Neural cell (in vitro differentiated cells): ENCODE results near the gene KLRC2. TPM values are rescaled to one million over a fixed set of nuclear protein-coding genes. Genes with fewer than 3 reads are reported as not detected.
"Not testable (repeated sequence)": the region's sequence is repeated elsewhere in the genome, so short reads cannot be mapped to it uniquely, and the experiment has no call there.

Source experiments
- H2AFZ ChIP-seq: fragments of 200-600, 300-800 bp; sonication (generic), shearing (Covaris generic); 2 replicates; pipeline ENCODE4 v1.6.0; 2014; ENCODE audit warnings: low read depth, mild to moderate bottlenecking, antibody characterized with exemption, low read length, moderate library complexity
- H3F3A ChIP-seq: fragments of 200-600 bp; shearing (Covaris generic); 2 replicates; pipeline ENCODE4 v1.6.1; 2016; ENCODE audit warnings: mild to moderate bottlenecking, moderate library complexity, mixed read lengths, antibody characterized with exemption, low read length; ENCODE audit not compliant: insufficient read depth, poor library complexity, severe bottlenecking
- H3K27ac ChIP-seq: fragments of 200-600, 300-800 bp; sonication (generic), shearing (Covaris generic); 2 replicates; pipeline ENCODE4 v1.5.1; 2014; ENCODE audit warnings: mild to moderate bottlenecking, low read length, moderate library complexity
- H3K27me3 ChIP-seq: fragments of 300-800, 200-600 bp; sonication (generic), shearing (Covaris generic); 2 replicates; pipeline ENCODE4 v1.6.0; 2014; ENCODE audit warnings: mild to moderate bottlenecking, low read depth, low read length, moderate library complexity; ENCODE audit not compliant: insufficient read depth
- H3K36me3 ChIP-seq: fragments of 300-800, 200-600 bp; sonication (generic), shearing (Covaris generic); 2 replicates; pipeline ENCODE4 v1.5.1; 2014; ENCODE audit warnings: mild to moderate bottlenecking, antibody characterized with exemption, low read length, moderate library complexity; ENCODE audit not compliant: insufficient read depth
- H3K4me2 ChIP-seq: fragments of 300-800, 200-600 bp; sonication (generic), shearing (Covaris generic); 2 replicates; pipeline ENCODE4 v1.6.0; 2014; ENCODE audit warnings: mild to moderate bottlenecking, low read length
- H3K4me3 ChIP-seq: fragments of 300-800, 200-600 bp; sonication (generic), shearing (Covaris generic); 2 replicates; pipeline ENCODE4 v1.5.1; 2014; ENCODE audit warnings: mild to moderate bottlenecking, low read length, moderate library complexity
- H3K79me2 ChIP-seq: fragments of 200-600 bp; shearing (Covaris generic); replicated peaks from 2 replicates; pipeline ENCODE4 v1.6.0; 2014; ENCODE audit warnings: mild to moderate bottlenecking, low read length, moderate library complexity; ENCODE audit not compliant: insufficient read depth
- H3K9ac ChIP-seq: fragments of 300-800, 200-600 bp; sonication (generic), shearing (Covaris generic); 2 replicates; pipeline ENCODE4 v1.6.1; 2016; ENCODE audit warnings: mild to moderate bottlenecking, low read length, mixed read lengths
- H3K9me2 ChIP-seq: fragments of 200-600 bp; shearing (Covaris generic); 2 replicates; pipeline ENCODE4 v1.6.1; 2016; ENCODE audit warnings: mild to moderate bottlenecking, low read length, mixed read lengths; ENCODE audit not compliant: insufficient read depth
- H3K9me3 ChIP-seq: fragments of 200-600, 300-800 bp; sonication (generic), shearing (Covaris generic); 2 replicates; pipeline ENCODE4 v1.6.1; 2016; ENCODE audit warnings: mild to moderate bottlenecking, mixed run types, low read length, moderate library complexity, mixed read lengths
- H4K20me1 ChIP-seq: fragments of 200-600 bp; shearing (Covaris generic); 2 replicates; pipeline ENCODE4 v1.6.1; 2016; ENCODE audit warnings: mild to moderate bottlenecking, mixed run types; ENCODE audit not compliant: insufficient read depth
- EP300 ChIP-seq: fragments of 450-650 bp; conservative IDR thresholded peaks from 2 replicates; pipeline ENCODE4 v1.6.1; 2014; ENCODE audit warnings: antibody characterized with exemption, mild to moderate bottlenecking, moderate library complexity; ENCODE audit not compliant: poor library complexity, severe bottlenecking
- EZH2 ChIP-seq: fragments of 200-600, 300-800 bp; shearing (Covaris generic), sonication (generic); IDR thresholded peaks from 2 replicates; pipeline ENCODE4 v1.6.1; 2014; ENCODE audit warnings: antibody characterized with exemption, low read length, borderline replicate concordance, mild to moderate bottlenecking; ENCODE audit not compliant: insufficient read depth, poor library complexity, severe bottlenecking
- MXI1 ChIP-seq: fragments of 450-650 bp; conservative IDR thresholded peaks from 2 replicates; pipeline ENCODE4 v1.6.1; 2014; ENCODE audit warnings: antibody characterized with exemption, mild to moderate bottlenecking; ENCODE audit not compliant: poor library complexity, severe bottlenecking
- POLR2AphosphoS5 ChIP-seq: IDR thresholded peaks from 2 replicates; pipeline ENCODE4 v1.6.1; 2012
- RAD21 ChIP-seq: fragments of 450-650 bp; conservative IDR thresholded peaks from 2 replicates; pipeline ENCODE4 v1.6.1; 2014; ENCODE audit warnings: antibody characterized with exemption, mild to moderate bottlenecking, moderate library complexity
- SMC3 ChIP-seq: fragments of 450-650 bp; conservative IDR thresholded peaks from 2 replicates; pipeline ENCODE4 v1.6.1; 2014; ENCODE audit warnings: antibody characterized with exemption, mild to moderate bottlenecking, moderate library complexity; ENCODE audit not compliant: poor library complexity
- TAF1 ChIP-seq: IDR thresholded peaks from 2 replicates; pipeline ENCODE4 v1.6.1; 2012; ENCODE audit warnings: low read depth
- polyA plus RNA-seq: library from polyadenylated mRNA; depleted of rRNA; stranded (reverse); fragments of >200 nt; gene quantifications from 2 replicates; pipeline ENCODE4 v1.2.3, GENCODE V29; 2014
- TF ChIP-seq, protein P1 (sequence below): IDR thresholded peaks from 2 replicates; pipeline ENCODE4 v1.6.1; 2012; ENCODE audit warnings: borderline replicate concordance
- TF ChIP-seq, protein P2 (sequence below): fragments of 450-650 bp; IDR thresholded peaks from 2 replicates; pipeline ENCODE4 v1.5.1; 2014; ENCODE audit warnings: antibody characterized with exemption, mild to moderate bottlenecking, moderate library complexity; ENCODE audit not compliant: poor library complexity, severe bottlenecking

Gene KLRC2
- polyA plus RNA-seq, 1 donor from 2014 or later: 3.7 TPM

GRCh38 chr12:10389904-10390303 is 45.9 kb downstream of the KLRC2 start, which contains the start of gene KLRK1:
Gene KLRK1 (minus strand): TSS chr12:10390041. CDS start chr12:10388810, 1,231 bp downstream.
- Histone ChIP-seq H3K9ac (no peak within 1 kb of the TSS), H3K9me3 (no peaks in the 10 kb centered on the region), H3K27me3 (no peaks in the 10 kb centered on the region), H4K20me1 (no peaks in the 10 kb centered on the region), H3K36me3 (no peaks in the 10 kb centered on the region), H2AFZ (no peak within 1 kb of the TSS), H3K79me2 (no peaks in the 10 kb centered on the region), H3F3A (no peaks in the 10 kb centered on the region), H3K4me2 (no peak within 1 kb of the TSS), H3K27ac (no peak within 1 kb of the TSS), H3K4me3 (no peak within 1 kb of the TSS), H3K9me2 (no peaks in the 10 kb centered on the region)
- TF ChIP-seq, protein P1, sequence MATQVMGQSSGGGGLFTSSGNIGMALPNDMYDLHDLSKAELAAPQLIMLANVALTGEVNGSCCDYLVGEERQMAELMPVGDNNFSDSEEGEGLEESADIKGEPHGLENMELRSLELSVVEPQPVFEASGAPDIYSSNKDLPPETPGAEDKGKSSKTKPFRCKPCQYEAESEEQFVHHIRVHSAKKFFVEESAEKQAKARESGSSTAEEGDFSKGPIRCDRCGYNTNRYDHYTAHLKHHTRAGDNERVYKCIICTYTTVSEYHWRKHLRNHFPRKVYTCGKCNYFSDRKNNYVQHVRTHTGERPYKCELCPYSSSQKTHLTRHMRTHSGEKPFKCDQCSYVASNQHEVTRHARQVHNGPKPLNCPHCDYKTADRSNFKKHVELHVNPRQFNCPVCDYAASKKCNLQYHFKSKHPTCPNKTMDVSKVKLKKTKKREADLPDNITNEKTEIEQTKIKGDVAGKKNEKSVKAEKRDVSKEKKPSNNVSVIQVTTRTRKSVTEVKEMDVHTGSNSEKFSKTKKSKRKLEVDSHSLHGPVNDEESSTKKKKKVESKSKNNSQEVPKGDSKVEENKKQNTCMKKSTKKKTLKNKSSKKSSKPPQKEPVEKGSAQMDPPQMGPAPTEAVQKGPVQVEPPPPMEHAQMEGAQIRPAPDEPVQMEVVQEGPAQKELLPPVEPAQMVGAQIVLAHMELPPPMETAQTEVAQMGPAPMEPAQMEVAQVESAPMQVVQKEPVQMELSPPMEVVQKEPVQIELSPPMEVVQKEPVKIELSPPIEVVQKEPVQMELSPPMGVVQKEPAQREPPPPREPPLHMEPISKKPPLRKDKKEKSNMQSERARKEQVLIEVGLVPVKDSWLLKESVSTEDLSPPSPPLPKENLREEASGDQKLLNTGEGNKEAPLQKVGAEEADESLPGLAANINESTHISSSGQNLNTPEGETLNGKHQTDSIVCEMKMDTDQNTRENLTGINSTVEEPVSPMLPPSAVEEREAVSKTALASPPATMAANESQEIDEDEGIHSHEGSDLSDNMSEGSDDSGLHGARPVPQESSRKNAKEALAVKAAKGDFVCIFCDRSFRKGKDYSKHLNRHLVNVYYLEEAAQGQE: no peak
- no peak for TF ChIP-seq EZH2
- no peak for TF ChIP-seq MXI1
- no peak for TF ChIP-seq POLR2AphosphoS5
- TF ChIP-seq TAF1: no peak

DNA sequence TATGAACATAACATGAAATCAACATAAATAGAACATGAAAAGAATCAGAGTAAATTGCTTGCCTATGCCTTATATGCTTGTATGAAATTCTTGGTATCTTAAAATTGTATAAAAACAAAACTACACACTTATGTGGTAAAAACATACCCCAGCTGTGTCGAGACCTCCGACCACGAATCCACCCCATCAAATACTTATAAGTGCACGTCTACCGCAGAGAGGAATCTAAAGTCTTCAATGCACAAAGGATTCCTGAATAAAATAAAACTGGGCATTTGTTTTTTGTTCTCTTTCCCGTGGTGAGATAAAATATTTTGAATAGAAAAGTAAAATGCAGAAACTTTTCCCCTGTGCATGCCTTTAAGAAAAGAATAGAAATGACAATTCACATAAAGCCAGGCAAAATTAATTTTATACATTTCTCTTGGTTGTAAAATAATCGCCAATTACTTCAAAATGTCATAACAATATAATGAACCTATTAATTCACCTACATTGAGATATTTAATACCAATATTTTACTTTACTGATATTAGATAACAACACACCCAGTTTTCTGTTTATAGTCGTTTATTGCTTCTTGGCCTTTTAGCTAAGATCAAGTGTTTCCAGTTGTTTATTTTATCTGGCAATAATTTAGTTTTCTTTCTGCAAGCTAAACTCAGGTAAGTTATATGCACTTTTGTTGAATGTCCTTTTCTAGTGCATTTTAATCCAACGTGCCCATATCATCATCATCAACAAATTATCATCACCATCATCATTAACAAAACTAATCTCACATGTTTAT is 47.0 kb downstream of the KLRC2 start:
- TF ChIP-seq MXI1 (no peak), RAD21 (no peak), SMC3 (no peak), EP300 (no peak), POLR2AphosphoS5 (no peak), EZH2 (no peak)
- TF ChIP-seq, protein P2, sequence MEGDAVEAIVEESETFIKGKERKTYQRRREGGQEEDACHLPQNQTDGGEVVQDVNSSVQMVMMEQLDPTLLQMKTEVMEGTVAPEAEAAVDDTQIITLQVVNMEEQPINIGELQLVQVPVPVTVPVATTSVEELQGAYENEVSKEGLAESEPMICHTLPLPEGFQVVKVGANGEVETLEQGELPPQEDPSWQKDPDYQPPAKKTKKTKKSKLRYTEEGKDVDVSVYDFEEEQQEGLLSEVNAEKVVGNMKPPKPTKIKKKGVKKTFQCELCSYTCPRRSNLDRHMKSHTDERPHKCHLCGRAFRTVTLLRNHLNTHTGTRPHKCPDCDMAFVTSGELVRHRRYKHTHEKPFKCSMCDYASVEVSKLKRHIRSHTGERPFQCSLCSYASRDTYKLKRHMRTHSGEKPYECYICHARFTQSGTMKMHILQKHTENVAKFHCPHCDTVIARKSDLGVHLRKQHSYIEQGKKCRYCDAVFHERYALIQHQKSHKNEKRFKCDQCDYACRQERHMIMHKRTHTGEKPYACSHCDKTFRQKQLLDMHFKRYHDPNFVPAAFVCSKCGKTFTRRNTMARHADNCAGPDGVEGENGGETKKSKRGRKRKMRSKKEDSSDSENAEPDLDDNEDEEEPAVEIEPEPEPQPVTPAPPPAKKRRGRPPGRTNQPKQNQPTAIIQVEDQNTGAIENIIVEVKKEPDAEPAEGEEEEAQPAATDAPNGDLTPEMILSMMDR: no peak
- TF ChIP-seq, protein P1: no peak
- no peak overlapping the region for H3K27ac ChIP-seq
- H3K9ac ChIP-seq: no peak overlapping the region
- H3K4me2 ChIP-seq: no peak overlapping the region
- H3K9me2 ChIP-seq: no peaks in the 10 kb centered on the region
- H2AFZ ChIP-seq: no peak overlapping the region
- no peaks in the 10 kb centered on the region for H3K36me3 ChIP-seq
- H3K27me3 ChIP-seq: no peaks in the 10 kb centered on the region
- H4K20me1 ChIP-seq: no peaks in the 10 kb centered on the region
- no peaks in the 10 kb centered on the region for H3F3A ChIP-seq
- no peaks in the 10 kb centered on the region for H3K79me2 ChIP-seq
- H3K4me3 ChIP-seq: no peak overlapping the region
- no peaks in the 10 kb centered on the region for H3K9me3 ChIP-seq

DNA sequence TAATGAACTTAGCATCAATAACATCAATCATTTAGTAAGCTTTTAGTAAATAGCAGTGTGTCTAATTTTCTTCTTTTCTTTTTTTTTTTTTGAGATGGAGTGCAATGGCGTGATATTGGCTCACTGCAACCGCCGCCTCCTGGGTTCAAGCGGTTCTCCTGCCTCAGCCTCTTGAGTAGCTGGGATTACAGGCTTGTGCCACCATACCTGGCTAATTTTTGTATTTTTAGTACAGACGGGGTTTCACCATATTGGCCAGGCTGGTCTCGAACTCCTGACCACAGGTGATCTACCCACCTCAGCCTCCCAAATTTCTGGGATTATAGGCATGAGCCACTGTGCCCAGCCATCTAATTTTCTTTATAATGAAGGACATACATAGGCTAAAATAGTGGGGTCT is 48.3 kb downstream of the KLRC2 start:
- not testable (repeated sequence) for H3K4me2 ChIP-seq, H3K79me2 ChIP-seq, H4K20me1 ChIP-seq, H3K27me3 ChIP-seq, H2AFZ ChIP-seq, H3K9me3 ChIP-seq, H3K4me3 ChIP-seq, H3F3A ChIP-seq, H3K36me3 ChIP-seq, H3K9ac ChIP-seq, H3K27ac ChIP-seq, H3K9me2 ChIP-seq
